Activated naive CD8-positive, alpha-beta T cell treated with anti-CD3 and anti-CD28 coated beads, Interleukin-2, amount 50 U/mL, for 16 hours (primary cell): ENCODE data around the gene STH.
"Not testable (repeated sequence)": the region's sequence is repeated elsewhere in the genome, so short reads cannot be mapped to it uniquely, and the experiment has no call there.

Source experiments
- DNase-seq: peaks from one replicate; pipeline ENCODE4 v3.0.0-alpha.2; 2020; ENCODE audit warnings: low read depth, low spot score

STH gene

GRCh38 chr17:46003907-46004748 is 5.1 kb downstream of the STH start:
- no peak for DNase-seq

GRCh38 chr17:46006082-46006481 is 7.0 kb downstream of the STH start:
- not testable (repeated sequence) for DNase-seq

DNA sequence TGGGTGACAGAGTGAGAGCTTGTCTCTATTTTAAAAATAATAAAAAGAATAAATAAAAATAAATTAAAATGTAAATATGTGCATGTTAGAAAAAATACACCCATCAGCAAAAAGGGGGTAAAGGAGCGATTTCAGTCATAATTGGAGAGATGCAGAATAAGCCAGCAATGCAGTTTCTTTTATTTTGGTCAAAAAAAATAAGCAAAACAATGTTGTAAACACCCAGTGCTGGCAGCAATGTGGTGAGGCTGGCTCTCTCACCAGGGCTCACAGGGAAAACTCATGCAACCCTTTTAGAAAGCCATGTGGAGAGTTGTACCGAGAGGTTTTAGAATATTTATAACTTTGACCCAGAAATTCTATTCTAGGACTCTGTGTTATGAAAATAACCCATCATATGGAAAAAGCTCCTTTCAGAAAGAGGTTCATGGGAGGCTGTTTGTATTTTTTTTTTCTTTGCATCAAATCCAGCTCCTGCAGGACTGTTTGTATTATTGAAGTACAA is 8.5 kb downstream of the STH start:
- DNase-seq: no peak

GRCh38 chr17:46008591-46008990 is 9.5 kb downstream of the STH start:
- no peak for DNase-seq

DNA sequence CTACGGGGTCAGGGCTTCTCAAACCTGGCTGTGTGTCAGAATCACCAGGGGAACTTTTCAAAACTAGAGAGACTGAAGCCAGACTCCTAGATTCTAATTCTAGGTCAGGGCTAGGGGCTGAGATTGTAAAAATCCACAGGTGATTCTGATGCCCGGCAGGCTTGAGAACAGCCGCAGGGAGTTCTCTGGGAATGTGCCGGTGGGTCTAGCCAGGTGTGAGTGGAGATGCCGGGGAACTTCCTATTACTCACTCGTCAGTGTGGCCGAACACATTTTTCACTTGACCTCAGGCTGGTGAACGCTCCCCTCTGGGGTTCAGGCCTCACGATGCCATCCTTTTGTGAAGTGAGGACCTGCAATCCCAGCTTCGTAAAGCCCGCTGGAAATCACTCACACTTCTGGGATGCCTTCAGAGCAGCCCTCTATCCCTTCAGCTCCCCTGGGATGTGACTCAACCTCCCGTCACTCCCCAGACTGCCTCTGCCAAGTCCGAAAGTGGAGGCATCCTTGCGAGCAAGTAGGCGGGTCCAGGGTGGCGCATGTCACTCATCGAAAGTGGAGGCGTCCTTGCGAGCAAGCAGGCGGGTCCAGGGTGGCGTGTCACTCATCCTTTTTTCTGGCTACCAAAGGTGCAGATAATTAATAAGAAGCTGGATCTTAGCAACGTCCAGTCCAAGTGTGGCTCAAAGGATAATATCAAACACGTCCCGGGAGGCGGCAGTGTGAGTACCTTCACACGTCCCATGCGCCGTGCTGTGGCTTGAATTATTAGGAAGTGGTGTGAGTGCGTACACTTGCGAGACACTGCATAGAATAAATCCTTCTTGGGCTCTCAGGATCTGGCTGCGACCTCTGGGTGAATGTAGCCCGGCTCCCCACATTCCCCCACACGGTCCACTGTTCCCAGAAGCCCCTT is 10.9 kb downstream of the STH start:
- DNase-seq: no peak

DNA sequence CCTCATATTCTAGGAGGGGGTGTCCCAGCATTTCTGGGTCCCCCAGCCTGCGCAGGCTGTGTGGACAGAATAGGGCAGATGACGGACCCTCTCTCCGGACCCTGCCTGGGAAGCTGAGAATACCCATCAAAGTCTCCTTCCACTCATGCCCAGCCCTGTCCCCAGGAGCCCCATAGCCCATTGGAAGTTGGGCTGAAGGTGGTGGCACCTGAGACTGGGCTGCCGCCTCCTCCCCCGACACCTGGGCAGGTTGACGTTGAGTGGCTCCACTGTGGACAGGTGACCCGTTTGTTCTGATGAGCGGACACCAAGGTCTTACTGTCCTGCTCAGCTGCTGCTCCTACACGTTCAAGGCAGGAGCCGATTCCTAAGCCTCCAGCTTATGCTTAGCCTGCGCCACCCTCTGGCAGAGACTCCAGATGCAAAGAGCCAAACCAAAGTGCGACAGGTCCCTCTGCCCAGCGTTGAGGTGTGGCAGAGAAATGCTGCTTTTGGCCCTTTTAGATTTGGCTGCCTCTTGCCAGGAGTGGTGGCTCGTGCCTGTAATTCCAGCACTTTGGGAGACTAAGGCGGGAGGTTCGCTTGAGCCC is 11.6 kb downstream of the STH start:
- no peak for DNase-seq

- no peak for DNase-seq
Observed at GRCh38 chr17:46011711-46012505, 12.9 kb downstream of the STH start.

DNA sequence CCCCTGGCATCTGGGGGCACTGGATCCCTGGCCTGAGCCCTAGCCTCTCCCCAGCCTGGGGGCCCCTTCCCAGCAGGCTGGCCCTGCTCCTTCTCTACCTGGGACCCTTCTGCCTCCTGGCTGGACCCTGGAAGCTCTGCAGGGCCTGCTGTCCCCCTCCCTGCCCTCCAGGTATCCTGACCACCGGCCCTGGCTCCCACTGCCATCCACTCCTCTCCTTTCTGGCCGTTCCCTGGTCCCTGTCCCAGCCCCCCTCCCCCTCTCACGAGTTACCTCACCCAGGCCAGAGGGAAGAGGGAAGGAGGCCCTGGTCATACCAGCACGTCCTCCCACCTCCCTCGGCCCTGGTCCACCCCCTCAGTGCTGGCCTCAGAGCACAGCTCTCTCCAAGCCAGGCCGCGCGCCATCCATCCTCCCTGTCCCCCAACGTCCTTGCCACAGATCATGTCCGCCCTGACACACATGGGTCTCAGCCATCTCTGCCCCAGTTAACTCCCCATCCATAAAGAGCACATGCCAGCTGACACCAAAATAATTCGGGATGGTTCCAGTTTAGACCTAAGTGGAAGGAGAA is 13.5 kb downstream of the STH start:
- DNase-seq: no peak

GRCh38 chr17:46013127-46013501 is 14.1 kb downstream of the STH start:
- DNase-seq: no peak

DNA sequence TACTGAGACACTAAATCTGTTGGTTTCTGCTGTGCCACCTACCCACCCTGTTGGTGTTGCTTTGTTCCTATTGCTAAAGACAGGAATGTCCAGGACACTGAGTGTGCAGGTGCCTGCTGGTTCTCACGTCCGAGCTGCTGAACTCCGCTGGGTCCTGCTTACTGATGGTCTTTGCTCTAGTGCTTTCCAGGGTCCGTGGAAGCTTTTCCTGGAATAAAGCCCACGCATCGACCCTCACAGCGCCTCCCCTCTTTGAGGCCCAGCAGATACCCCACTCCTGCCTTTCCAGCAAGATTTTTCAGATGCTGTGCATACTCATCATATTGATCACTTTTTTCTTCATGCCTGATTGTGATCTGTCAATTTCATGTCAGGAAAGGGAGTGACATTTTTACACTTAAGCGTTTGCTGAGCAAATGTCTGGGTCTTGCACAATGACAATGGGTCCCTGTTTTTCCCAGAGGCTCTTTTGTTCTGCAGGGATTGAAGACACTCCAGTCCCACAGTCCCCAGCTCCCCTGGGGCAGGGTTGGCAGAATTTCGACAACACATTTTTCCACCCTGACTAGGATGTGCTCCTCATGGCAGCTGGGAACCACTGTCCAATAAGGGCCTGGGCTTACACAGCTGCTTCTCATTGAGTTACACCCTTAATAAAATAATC is 14.6 kb downstream of the STH start:
- no peak for DNase-seq

DNA sequence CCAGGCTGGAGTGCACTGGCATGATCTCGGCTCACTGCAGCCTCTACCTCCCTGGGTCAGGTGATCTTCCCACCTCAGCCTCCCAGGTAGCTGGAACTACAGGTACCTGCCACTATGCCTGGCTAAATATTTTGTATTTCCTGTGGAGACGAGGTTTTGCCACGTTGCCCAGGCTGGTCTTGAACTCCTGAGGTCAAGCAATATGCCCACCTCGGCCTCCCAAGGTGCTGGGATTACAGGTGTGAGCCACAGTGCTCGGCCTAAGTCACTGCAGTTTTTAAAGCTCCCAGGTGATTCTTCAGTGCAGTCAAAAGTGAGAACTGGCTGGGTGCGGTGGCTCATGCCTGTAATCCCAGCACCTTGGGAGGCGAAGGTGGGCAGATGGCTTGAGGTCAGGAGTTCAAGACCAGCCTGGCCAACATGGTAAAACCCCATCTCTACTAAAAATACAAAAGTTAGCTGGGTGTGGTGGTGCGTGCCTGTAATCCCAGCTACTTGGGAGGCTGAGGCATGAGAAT is 20.4 kb downstream of the STH start:
- not testable (repeated sequence) for DNase-seq

- no peak for DNase-seq
Observed at GRCh38 chr17:46020023-46020761, 21.1 kb downstream of the STH start.

DNA sequence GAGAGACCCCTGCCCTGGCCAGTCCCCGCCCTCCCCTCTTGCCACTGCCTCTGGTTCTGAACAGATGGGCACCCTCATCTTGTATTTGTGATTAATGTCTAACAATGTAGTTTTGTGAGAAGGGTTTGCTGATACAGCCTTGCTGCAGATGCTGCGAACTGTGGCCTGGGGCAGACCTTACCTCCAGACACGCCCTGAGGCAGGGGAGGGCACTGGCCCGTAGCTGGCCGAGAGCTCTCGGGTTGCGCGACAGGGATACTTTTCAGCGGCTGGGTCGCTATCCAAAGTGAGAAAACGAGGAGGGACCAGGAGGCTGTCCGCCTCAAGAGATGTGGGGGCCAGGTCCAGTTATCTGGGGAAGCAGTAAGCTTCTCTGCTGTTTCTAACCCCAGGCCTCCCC is 21.9 kb downstream of the STH start:
- no peak for DNase-seq

GRCh38 chr17:46023366-46023765 is 24.3 kb downstream of the STH start:
- DNase-seq: not testable (repeated sequence)

DNA sequence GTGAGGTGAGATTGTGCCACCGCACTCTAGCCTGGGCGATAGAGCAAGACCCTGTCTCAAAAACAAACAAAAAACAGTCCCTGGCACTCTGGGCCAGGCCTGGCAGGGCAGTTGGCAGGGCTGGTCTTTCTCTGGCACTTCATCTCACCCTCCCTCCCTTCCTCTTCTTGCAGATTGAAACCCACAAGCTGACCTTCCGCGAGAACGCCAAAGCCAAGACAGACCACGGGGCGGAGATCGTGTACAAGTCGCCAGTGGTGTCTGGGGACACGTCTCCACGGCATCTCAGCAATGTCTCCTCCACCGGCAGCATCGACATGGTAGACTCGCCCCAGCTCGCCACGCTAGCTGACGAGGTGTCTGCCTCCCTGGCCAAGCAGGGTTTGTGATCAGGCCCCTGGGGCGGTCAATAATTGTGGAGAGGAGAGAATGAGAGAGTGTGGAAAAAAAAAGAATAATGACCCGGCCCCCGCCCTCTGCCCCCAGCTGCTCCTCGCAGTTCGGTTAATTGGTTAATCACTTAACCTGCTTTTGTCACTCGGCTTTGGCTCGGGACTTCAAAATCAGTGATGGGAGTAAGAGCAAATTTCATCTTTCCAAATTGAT is 24.8 kb downstream of the STH start:
- DNase-seq: no peak

DNA sequence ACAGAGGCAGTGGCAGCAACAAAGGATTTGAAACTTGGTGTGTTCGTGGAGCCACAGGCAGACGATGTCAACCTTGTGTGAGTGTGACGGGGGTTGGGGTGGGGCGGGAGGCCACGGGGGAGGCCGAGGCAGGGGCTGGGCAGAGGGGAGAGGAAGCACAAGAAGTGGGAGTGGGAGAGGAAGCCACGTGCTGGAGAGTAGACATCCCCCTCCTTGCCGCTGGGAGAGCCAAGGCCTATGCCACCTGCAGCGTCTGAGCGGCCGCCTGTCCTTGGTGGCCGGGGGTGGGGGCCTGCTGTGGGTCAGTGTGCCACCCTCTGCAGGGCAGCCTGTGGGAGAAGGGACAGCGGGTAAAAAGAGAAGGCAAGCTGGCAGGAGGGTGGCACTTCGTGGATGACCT is 25.5 kb downstream of the STH start:
- DNase-seq: no peak

DNA sequence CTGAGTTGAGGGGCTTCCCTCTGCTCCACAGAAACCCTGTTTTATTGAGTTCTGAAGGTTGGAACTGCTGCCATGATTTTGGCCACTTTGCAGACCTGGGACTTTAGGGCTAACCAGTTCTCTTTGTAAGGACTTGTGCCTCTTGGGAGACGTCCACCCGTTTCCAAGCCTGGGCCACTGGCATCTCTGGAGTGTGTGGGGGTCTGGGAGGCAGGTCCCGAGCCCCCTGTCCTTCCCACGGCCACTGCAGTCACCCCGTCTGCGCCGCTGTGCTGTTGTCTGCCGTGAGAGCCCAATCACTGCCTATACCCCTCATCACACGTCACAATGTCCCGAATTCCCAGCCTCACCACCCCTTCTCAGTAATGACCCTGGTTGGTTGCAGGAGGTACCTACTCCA is 26.0 kb downstream of the STH start:
- DNase-seq: no peak

DNA sequence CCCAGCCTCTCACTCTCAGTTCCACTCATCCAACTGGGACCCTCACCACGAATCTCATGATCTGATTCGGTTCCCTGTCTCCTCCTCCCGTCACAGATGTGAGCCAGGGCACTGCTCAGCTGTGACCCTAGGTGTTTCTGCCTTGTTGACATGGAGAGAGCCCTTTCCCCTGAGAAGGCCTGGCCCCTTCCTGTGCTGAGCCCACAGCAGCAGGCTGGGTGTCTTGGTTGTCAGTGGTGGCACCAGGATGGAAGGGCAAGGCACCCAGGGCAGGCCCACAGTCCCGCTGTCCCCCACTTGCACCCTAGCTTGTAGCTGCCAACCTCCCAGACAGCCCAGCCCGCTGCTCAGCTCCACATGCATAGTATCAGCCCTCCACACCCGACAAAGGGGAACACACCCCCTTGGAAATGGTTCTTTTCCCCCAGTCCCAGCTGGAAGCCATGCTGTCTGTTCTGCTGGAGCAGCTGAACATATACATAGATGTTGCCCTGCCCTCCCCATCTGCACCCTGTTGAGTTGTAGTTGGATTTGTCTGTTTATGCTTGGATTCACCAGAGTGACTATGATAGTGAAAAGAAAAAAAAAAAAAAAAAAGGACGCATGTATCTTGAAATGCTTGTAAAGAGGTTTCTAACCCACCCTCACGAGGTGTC is 26.6 kb downstream of the STH start:
- DNase-seq: no peak
